LNCAP (cell line): ENCODE results near the gene NRCAM.

Source experiments
- TF ChIP-seq, protein P1 (sequence below): fragments of 450-650 bp; IDR thresholded peaks from 2 replicates; pipeline ENCODE4 v1.5.1; 2017; ENCODE audit warnings: mild to moderate bottlenecking

The NRCAM gene

DNA sequence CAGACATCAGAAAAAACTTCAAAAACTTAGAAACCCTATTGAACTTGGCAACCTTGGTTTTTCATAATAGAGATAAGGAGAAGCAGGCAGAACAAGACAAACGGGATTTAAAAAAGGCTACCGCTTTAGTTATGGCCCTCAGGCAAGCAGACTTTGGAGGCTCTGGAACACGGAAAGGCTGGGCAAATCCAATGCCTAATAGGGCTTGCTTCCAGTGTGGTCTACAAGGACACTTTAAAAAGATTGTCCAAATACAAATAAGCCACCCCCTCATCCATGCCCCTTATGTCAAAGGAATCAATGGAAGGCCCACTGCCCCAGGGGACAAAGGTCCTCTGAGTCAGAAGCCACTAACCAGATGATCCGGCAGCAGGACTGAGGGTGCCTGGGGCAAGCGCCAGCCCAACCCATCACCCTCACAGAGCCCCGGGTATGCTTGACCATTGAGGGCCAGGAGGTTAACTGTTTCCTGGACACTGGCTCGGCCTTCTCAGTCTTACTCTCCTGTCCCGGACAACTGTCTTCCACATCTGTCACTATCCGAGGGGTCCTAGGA lies 115.3 kb downstream of the NRCAM start:
- TF ChIP-seq, protein P1, sequence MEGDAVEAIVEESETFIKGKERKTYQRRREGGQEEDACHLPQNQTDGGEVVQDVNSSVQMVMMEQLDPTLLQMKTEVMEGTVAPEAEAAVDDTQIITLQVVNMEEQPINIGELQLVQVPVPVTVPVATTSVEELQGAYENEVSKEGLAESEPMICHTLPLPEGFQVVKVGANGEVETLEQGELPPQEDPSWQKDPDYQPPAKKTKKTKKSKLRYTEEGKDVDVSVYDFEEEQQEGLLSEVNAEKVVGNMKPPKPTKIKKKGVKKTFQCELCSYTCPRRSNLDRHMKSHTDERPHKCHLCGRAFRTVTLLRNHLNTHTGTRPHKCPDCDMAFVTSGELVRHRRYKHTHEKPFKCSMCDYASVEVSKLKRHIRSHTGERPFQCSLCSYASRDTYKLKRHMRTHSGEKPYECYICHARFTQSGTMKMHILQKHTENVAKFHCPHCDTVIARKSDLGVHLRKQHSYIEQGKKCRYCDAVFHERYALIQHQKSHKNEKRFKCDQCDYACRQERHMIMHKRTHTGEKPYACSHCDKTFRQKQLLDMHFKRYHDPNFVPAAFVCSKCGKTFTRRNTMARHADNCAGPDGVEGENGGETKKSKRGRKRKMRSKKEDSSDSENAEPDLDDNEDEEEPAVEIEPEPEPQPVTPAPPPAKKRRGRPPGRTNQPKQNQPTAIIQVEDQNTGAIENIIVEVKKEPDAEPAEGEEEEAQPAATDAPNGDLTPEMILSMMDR: no peak

DNA sequence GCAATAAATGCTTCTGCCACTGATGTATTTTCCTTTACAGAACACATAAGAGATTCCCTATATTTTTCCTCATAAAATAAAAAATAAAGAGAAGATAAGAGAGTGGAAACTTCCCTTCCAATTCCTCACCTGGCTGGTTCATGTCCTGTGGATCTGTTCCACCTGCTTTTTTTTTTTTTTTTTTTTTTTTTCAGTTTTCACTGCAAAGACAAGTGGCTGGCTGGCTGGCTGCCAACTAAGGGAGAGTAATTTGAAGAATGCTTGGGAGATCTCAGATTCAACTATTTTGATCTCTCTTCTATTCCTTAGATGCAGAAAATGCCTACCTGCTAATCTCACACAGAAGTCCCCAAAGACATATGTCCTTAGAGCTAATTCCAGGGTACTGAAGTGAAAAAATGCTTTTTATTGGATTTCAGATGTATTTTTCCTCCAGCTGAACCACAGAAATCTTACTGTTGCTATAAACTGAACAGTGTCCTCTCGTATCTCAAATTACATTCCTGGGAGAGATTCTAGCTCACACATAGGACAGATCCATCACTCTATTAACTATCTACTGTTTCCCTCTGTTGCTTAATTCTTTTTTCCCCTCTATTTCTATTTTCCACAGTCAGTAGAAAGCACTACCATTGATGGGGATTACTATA lies 120.8 kb downstream of the NRCAM start:
- TF ChIP-seq, protein P1: no peak

DNA sequence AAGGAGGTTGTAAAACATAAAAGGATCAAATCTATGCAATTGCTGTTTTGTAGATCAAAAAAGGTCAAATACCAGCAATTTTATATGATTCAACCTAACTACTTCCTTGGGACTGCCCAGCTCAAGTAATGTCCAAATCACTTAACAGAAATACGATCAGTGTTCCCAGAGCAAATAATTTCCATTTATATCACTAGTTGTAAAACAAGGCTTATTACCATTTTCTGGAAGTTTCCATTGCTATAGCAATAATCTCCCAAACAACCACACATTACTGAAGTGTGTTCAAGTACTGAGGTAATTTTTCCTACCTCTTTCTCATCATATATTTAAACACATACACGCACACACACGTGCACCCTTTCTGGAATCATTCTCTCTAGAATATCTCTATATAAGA lies 123.3 kb downstream of the NRCAM start:
- TF ChIP-seq, protein P1: no peak

DNA sequence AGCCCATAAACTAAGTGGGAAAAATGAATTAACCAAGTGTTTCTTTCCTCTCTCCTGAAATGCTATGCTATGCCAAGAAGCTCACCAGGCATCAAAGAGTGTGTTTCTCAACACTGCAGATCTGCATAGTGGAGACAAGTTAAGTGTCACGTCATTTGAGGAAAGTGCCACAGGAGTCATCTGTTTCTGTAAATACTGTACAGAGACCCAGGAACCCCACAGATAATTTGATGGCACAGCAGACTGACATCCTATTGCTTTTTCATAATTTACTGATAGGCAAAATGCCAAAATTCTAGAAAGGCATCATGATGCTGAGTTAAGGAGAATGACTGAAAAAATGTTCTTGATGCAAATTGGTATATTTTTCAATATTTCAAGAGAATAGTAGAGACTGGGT lies 124.3 kb downstream of the NRCAM start:
- TF ChIP-seq, protein P1: no peak

DNA sequence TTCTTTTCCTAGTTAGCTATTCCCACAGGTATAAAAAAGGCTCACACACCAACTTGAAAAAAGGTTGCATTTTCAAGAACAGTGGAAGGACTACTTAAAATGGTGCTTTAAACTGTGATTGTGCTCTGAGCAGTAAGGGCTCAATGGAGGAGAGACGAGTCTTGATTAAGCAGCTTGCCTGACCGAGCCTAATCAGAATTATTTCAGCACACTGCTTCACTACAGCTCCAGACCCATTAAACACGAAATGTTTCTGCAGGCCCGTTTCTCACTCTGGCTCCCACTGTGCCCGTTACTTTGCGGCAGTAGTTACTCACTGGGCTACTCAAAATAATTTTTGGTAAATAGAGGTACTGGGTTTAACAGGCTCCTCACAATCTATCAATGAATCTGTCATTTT lies 126.0 kb downstream of the NRCAM start:
- TF ChIP-seq, protein P1: no peak

DNA sequence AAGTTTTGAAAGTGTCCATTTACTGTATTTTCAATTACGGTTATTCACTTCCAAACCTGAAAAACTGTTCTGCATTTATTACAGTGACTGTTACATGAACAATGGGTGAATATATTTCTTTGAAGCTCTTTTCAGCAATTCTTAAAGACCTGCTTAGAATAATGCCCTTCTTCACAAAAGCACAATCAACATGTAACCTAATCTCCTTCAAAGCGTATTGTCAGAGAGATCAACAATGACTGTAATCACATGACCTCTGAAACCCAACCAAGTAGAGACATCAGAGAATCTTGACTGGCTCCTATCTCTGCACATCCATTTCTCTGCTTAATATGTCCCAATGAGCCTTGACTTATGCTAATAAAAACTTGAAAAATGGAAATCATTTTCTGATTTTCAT lies 126.7 kb downstream of the NRCAM start:
- TF ChIP-seq, protein P1: no peak

DNA sequence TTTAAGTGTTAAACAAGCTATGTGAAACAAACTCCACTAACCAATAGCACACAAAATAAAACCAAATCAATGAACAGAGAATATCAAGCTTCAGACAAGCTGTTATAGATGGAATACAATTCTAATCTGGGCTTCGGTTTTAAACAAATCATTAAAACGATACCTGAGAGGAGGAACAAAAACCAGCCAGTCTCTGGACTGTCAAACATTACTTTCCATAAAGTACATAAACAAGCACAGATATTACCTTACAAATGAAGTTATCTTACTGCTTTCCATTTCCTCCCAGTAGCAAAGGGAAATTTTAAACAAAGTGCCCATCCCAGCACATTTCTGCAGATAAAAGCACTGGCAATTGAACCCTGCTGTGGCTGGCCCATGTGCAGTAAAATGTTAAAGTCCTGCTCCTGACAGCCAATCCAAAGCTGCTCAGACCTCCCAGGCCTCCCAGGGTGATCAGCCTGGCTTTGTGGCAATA lies 128.0 kb downstream of the NRCAM start:
- TF ChIP-seq, protein P1: no peak
